Endothelial cell (in vitro differentiated cells): ENCODE data around the gene AGBL1. TPM values are rescaled to one million over a fixed set of nuclear protein-coding genes. Genes with fewer than 3 reads are reported as not detected.

Experiments
- DNase-seq: peaks from one replicate; pipeline ENCODE4 v3.0.0; 2021; ENCODE audit warnings: low spot score
- H3K27ac Mint-ChIP-seq: one replicate; pipeline ENCODE4 v1.8.0; 2021; ENCODE audit warnings: mixed read lengths, inconsistent platforms; ENCODE audit not compliant: unreplicated experiment
- H3K27me3 Mint-ChIP-seq: one replicate; pipeline ENCODE4 v1.8.0; 2021; ENCODE audit warnings: mild to moderate bottlenecking, moderate library complexity, mixed read lengths, inconsistent platforms; ENCODE audit not compliant: unreplicated experiment
- H3K36me3 Mint-ChIP-seq: one replicate; pipeline ENCODE4 v1.8.0; 2021; ENCODE audit warnings: mild to moderate bottlenecking, low read depth, mixed read lengths, inconsistent platforms; ENCODE audit not compliant: unreplicated experiment
- H3K4me1 Mint-ChIP-seq: one replicate; pipeline ENCODE4 v1.8.0; 2021; ENCODE audit warnings: mild to moderate bottlenecking, mixed read lengths, inconsistent platforms; ENCODE audit not compliant: unreplicated experiment
- H3K4me3 Mint-ChIP-seq: one replicate; pipeline ENCODE4 v1.8.0; 2021; ENCODE audit warnings: mild to moderate bottlenecking, mixed read lengths, inconsistent platforms; ENCODE audit not compliant: unreplicated experiment
- H3K9me3 Mint-ChIP-seq: one replicate; pipeline ENCODE4 v1.8.0; 2021; ENCODE audit warnings: mixed read lengths, inconsistent platforms; ENCODE audit not compliant: unreplicated experiment
- long read RNA-seq: library from polyadenylated mRNA; unstranded; transcript quantifications from one replicate; pipeline ENCODE4 v2.0.0, GENCODE V29; 2020; ENCODE audit not compliant: unreplicated experiment
- total RNA-seq: library from RNA; stranded (reverse); fragmentation: NEBNext Ultra II Directional; extraction: Animal tissue kit (Norgen Biotek cat#: 25700); gene quantifications from one replicate; pipeline ENCODE4 v1.2.1, GENCODE V29; 2021; ENCODE audit not compliant: unreplicated experiment
- TF ChIP-seq, protein P1 (sequence below): fragments of 200-600 bp; sonication (generic); IDR thresholded peaks from one replicate; pipeline ENCODE4 v1.5.0; 2021; ENCODE audit warnings: antibody characterized with exemption; ENCODE audit not compliant: unreplicated experiment

Gene AGBL1
- 0.03 TPM for total RNA-seq
- long read RNA-seq: 0 reads

DNA sequence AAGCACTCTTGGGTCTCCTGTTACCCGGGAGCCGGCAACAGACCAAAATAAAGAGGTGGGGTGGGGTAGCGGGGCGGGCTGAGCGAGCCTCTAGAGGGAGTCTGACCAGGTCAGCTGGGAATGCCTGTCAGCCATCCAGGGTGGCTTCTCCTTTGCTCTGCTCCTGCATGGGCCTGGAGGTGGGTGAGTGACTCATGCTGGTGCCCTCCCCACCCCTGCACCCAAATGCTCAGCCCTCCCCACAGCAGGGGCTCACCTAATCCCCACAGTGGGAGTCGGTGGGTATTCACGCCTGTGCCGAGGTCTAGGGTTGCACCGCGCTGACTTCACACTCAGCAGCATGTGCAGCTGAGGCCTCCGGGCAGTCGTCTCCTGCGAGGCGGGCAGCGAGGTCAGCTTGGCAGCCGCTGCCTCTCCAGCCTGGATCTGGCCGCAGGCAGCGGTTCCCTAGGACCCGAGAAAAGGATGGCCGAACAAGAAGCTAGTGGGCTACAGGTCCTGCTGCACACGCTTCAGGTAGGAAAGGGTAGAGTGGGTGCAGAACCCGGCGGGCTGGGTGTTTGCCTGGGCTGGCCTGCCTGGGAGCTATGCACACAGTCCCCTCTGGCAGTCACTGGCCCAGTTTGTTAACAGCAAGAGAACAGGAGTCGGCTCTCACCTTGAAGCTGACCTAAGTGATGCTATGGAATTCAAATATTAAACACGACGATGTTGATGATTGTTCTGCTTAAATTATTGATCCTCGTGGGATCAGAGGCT lies at the start of gene AGBL1:
Gene AGBL1, plus strand, starts transcription at position 364 of the 759 bp plus-strand sequence.
- no peak within 1 kb of the TSS for H3K4me3 Mint-ChIP-seq
- TF ChIP-seq, protein P1, sequence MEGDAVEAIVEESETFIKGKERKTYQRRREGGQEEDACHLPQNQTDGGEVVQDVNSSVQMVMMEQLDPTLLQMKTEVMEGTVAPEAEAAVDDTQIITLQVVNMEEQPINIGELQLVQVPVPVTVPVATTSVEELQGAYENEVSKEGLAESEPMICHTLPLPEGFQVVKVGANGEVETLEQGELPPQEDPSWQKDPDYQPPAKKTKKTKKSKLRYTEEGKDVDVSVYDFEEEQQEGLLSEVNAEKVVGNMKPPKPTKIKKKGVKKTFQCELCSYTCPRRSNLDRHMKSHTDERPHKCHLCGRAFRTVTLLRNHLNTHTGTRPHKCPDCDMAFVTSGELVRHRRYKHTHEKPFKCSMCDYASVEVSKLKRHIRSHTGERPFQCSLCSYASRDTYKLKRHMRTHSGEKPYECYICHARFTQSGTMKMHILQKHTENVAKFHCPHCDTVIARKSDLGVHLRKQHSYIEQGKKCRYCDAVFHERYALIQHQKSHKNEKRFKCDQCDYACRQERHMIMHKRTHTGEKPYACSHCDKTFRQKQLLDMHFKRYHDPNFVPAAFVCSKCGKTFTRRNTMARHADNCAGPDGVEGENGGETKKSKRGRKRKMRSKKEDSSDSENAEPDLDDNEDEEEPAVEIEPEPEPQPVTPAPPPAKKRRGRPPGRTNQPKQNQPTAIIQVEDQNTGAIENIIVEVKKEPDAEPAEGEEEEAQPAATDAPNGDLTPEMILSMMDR: no peak
- no peak for DNase-seq
- no peaks in the 10 kb centered on the region for H3K9me3 Mint-ChIP-seq
- no peaks in the 10 kb centered on the region for H3K4me1 Mint-ChIP-seq
- H3K27ac Mint-ChIP-seq: no peak within 1 kb of the TSS
- peaks cover under 1% of the 10 kb centered on the region for H3K27me3 Mint-ChIP-seq
- no peaks in the 10 kb centered on the region for H3K36me3 Mint-ChIP-seq

DNA sequence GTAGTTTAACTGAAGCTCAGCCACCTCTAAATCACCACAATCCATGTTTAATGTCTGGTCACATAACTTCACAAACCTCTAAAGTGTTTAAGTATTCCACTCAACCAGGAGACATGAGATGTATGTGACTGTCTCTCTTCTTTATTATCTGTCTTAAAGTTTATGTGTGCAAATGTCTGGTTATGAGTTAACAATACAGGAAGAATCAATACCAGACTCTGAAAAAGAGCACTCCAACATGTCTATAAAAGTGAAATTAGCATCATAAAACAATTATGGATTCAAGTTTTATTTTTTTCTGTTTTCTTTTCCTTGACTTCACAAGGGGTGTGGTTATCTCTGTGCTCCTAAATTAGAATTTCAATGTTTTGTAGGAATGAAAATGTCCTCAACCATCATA lies 44.8 kb upstream of the AGBL1 start:
- DNase-seq: no peak
- Mint-ChIP-seq H3K4me3 (no peak overlapping the region), H3K9me3 (no peaks in the 10 kb centered on the region), H3K27ac (no peak overlapping the region), H3K4me1 (no peaks in the 10 kb centered on the region), H3K36me3 (no peaks in the 10 kb centered on the region), H3K27me3 (no peaks in the 10 kb centered on the region)
- TF ChIP-seq, protein P1: no peak

DNA sequence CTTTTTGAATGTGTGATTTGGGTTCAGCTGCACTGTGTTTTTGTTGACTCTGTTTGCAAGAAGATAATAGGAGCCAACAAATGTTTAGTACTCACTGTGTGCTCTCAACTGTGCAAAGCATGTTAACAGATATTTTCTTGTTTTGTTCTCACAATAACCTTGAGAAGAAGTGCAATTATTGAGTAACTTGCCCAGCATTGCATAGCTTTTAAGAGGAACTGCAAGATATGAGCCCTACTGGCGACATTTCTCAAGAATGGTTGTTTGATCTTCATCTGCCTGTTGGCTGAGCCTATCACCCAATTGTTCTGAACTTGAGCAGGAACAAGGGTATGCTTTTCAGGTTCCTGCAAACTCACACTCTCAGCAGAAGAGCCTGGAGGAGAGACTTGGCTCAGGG lies 43.4 kb upstream of the AGBL1 start:
- DNase-seq: no peak
- no peaks in the 10 kb centered on the region for H3K9me3 Mint-ChIP-seq
- H3K27me3 Mint-ChIP-seq: no peaks in the 10 kb centered on the region
- H3K4me1 Mint-ChIP-seq: no peaks in the 10 kb centered on the region
- H3K27ac Mint-ChIP-seq: no peak overlapping the region
- TF ChIP-seq, protein P1: no peak
- H3K4me3 Mint-ChIP-seq: no peak overlapping the region
- no peaks in the 10 kb centered on the region for H3K36me3 Mint-ChIP-seq

DNA sequence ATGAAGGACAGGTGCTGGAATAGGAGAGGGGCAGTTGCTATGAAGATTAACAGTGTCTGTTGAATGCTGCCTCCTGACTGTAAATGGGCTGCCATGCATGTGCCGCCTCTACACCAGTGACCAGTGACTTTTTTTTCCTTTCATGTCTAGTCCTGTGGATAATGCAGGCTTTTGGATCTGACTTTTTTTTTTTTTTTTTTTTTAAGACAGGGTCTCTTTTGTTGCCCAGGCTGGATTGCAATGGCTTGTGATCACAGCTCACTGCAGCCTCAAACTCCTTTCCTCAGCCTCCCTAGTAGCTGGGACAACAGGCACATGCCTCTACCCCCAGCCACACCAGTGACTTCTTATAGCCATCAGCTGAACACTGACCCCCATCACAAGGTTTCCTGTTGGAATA lies 41.2 kb upstream of the AGBL1 start:
- Mint-ChIP-seq H3K36me3 (no peaks in the 10 kb centered on the region), H3K9me3 (no peaks in the 10 kb centered on the region), H3K4me1 (no peaks in the 10 kb centered on the region), H3K4me3 (no peak overlapping the region), H3K27me3 (no peaks in the 10 kb centered on the region), H3K27ac (no peak overlapping the region)
- TF ChIP-seq, protein P1: no peak
- DNase-seq: no peak

DNA sequence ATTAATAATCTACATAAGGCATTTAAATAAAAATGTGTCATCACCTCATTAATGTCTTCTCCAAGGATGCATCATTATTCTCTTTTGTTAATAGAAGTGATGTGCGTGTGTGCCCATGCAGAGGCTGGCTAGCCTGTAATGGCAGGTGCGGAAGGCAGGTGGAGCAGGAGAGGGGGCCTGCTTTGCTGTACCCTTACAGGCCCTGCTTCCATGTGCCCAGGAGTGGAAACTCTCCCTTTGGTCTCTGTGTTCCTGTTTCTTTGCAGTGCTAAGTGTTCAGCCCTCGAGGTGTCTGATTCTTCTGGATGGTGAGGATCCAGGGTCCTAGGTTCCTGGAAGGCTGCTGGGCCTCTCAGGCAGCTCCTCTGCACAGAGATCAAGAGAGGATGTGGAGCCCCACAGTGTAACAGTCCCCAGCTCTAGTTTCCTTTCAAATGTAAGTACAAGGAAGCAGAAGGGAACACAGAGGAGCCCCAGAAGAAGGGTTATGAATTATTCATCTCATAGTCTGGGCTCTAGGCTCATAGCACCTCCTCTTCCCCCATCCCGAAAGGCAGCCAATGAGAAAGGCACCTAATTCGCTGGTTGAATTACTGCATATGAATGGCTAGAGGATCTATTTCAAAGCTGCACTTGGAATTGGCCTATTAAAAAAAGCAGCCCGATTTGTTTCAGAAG lies 39.2 kb upstream of the AGBL1 start:
- TF ChIP-seq, protein P1: no peak
- peaks cover 8% of the 10 kb centered on the region for H3K4me1 Mint-ChIP-seq
- H3K36me3 Mint-ChIP-seq: no peaks in the 10 kb centered on the region
- H3K4me3 Mint-ChIP-seq: no peak overlapping the region
- H3K27me3 Mint-ChIP-seq: no peaks in the 10 kb centered on the region
- no peaks in the 10 kb centered on the region for H3K9me3 Mint-ChIP-seq
- no peak overlapping the region for H3K27ac Mint-ChIP-seq
- peak; percentile 6 for DNase-seq
